Calu3 (cell line): ENCODE data around the gene XPA. TPM values are rescaled to one million over a fixed set of nuclear protein-coding genes. Genes with fewer than 3 reads are reported as not detected.

Source experiments
- BruUV-seq: library from RNA; stranded (reverse); fragments of 400-500 nt; replicated peaks from 2 replicates; lab custom pipeline; 2021; lab: Mats Ljungman, UMichigan
- CTCF ChIA-PET: fragments of 300-600 bp; sonication (Branson Sonifier 250); formaldehyde crosslinking; loops from one replicate; lab custom pipeline; 2022; ENCODE audit warnings: antibody characterized with exemption; lab: Charles Lee
- DNase-seq: peaks from one replicate; pipeline ENCODE4 v3.0.0; 2022
- H3K27ac Mint-ChIP-seq: one replicate; pipeline ENCODE4 v1.8.0; 2022; ENCODE audit warnings: mixed read lengths; ENCODE audit not compliant: unreplicated experiment
- H3K27me3 Mint-ChIP-seq: one replicate; pipeline ENCODE4 v1.8.0; 2022; ENCODE audit warnings: mixed read lengths; ENCODE audit not compliant: unreplicated experiment
- H3K36me3 Mint-ChIP-seq: one replicate; pipeline ENCODE4 v1.8.0; 2022; ENCODE audit warnings: mild to moderate bottlenecking, moderate library complexity, mixed read lengths; ENCODE audit not compliant: insufficient read depth, unreplicated experiment
- H3K4me1 Mint-ChIP-seq: one replicate; pipeline ENCODE4 v1.8.0; 2022; ENCODE audit warnings: mild to moderate bottlenecking, low read depth, mixed read lengths; ENCODE audit not compliant: unreplicated experiment
- H3K4me3 Mint-ChIP-seq: one replicate; pipeline ENCODE4 v1.8.0; 2022; ENCODE audit warnings: mild to moderate bottlenecking, low read depth, moderate library complexity, mixed read lengths; ENCODE audit not compliant: unreplicated experiment
- H3K9me3 Mint-ChIP-seq: one replicate; pipeline ENCODE4 v1.8.0; 2022; ENCODE audit warnings: low read depth, mixed read lengths; ENCODE audit not compliant: unreplicated experiment
- intact Hi-C: fragments of 100-400 bp; cut with micrococcal nuclease; formaldehyde crosslinking; loops from one replicate; pipeline ENCODE4 v1.10.0; 2022; ENCODE audit not compliant: unreplicated experiment
- total RNA-seq: library from RNA; stranded (reverse); gene quantifications from 2 replicates; pipeline ENCODE4 v1.2.3, GENCODE V29; 2022
- TF ChIP-seq, protein P1 (sequence below): fragments of 200-600 bp; IDR thresholded peaks from one replicate; pipeline ENCODE4 v1.8.0; 2022; ENCODE audit warnings: antibody characterized with exemption; ENCODE audit not compliant: unreplicated experiment

XPA gene
- total RNA-seq, 1 experiment from 2014 or later = 5.4 TPM

DNA sequence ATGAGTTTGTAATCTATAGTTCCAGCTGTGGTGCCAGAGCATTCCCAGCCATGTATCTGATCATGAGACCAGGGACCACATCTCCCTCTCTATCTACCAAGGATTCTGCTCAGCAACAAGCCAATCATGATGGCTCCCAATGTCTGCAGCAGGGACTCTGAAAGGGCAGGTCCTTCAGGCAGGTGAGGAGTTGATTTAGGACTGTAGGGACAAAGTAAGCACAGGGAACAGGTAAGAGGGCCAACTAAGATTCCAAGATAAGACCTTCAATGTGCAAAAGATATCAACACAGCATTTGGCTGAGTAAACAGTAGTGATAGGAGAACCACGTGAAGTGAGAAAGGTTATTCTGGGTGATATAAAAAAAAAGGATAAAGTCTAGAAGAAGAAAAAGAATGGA is 8.5 kb downstream of the XPA start:
- DNase-seq = no peak
- Mint-ChIP-seq H3K27ac (no peak overlapping the region), H3K9me3 (no peaks in the 10 kb centered on the region), H3K4me3 (no peak overlapping the region), H3K4me1 (peaks cover 4% of the 10 kb centered on the region), H3K36me3 (peaks cover 3% of the 10 kb centered on the region), H3K27me3 (no peaks in the 10 kb centered on the region)
- intact Hi-C loops = no loop called here
- TF ChIP-seq, protein P1, sequence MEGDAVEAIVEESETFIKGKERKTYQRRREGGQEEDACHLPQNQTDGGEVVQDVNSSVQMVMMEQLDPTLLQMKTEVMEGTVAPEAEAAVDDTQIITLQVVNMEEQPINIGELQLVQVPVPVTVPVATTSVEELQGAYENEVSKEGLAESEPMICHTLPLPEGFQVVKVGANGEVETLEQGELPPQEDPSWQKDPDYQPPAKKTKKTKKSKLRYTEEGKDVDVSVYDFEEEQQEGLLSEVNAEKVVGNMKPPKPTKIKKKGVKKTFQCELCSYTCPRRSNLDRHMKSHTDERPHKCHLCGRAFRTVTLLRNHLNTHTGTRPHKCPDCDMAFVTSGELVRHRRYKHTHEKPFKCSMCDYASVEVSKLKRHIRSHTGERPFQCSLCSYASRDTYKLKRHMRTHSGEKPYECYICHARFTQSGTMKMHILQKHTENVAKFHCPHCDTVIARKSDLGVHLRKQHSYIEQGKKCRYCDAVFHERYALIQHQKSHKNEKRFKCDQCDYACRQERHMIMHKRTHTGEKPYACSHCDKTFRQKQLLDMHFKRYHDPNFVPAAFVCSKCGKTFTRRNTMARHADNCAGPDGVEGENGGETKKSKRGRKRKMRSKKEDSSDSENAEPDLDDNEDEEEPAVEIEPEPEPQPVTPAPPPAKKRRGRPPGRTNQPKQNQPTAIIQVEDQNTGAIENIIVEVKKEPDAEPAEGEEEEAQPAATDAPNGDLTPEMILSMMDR = no peak
- CTCF ChIA-PET = no interaction called here
- no TSS peak for BruUV-seq

DNA sequence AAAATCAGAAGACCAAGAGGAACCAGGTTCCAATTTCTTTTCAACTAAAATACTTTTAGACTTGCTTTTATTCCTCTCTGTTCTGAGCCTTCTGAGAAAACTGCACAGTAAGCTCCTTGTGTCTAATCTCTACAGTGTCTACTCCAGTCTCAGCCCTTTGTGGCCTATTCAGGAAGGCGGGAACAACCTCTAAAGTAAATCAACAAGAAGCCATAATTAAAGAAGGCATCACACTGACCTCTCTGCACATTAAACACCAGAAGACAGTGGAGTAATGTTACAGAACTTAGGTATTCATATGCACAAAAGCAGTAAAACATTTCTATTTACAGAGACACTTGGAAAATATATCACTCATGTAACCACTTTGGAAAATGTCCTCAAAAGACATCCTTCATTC is 14.9 kb downstream of the XPA start:
- Mint-ChIP-seq H3K27me3 (no peaks in the 10 kb centered on the region), H3K9me3 (no peaks in the 10 kb centered on the region), H3K4me1 (no peaks in the 10 kb centered on the region), H3K4me3 (no peak overlapping the region), H3K27ac (no peak overlapping the region), H3K36me3 (no peaks in the 10 kb centered on the region)
- TF ChIP-seq, protein P1 = no peak
- BruUV-seq = no TSS peak
- no peak for DNase-seq
- CTCF ChIA-PET = no interaction called here
- intact Hi-C loops = no loop called here

DNA sequence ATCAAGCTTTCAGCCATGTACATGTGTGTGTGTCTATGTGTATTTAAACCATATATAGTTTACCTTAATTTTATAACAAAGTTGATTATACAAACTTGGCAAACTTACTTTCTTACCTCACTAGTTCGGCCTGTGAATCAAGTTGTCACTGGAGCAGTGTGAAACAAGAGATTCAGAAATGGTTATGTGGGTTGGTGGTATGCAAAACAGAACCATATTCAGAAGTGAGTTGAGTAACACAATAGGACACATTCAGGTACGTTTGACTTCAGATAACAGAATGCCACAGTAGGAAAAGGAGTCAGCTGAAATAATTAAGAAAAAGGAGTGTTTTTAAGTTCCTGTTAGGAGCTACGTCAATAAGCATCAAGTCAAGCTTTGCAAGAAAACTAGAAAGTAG is 21.5 kb downstream of the XPA start:
- H3K4me1 Mint-ChIP-seq = no peaks in the 10 kb centered on the region
- peaks cover 16% of the 10 kb centered on the region for H3K36me3 Mint-ChIP-seq
- no peaks in the 10 kb centered on the region for H3K9me3 Mint-ChIP-seq
- H3K27ac Mint-ChIP-seq = no peak overlapping the region
- H3K4me3 Mint-ChIP-seq = no peak overlapping the region
- no TSS peak for BruUV-seq
- CTCF ChIA-PET = no interaction called here
- intact Hi-C loops = no loop called here
- TF ChIP-seq, protein P1 = no peak
- DNase-seq = no peak
- no peaks in the 10 kb centered on the region for H3K27me3 Mint-ChIP-seq

DNA sequence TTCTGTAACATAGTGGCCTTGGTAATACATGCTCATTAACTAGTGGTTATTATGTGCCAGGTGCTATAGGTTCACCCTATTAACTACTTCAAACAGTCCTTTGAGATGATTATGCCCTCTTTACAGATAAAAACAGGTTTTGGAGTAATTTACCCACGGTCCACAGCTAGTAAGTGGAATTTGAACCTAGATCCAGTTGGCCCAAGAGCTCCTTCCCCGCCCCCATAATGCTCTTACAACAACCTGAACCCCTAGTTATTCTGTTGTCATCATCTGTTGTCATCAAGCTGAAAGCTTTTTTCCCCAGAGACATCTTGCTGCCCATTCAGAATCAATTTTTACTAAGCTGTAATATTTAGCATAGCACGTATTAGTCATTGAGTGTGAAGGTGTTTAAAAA is 23.2 kb downstream of the XPA start:
- no peak overlapping the region for H3K27ac Mint-ChIP-seq
- peaks cover 18% of the 10 kb centered on the region for H3K36me3 Mint-ChIP-seq
- DNase-seq = no peak
- BruUV-seq = no TSS peak
- intact Hi-C loops = no loop called here
- no peaks in the 10 kb centered on the region for H3K4me1 Mint-ChIP-seq
- H3K4me3 Mint-ChIP-seq = no peak overlapping the region
- H3K9me3 Mint-ChIP-seq = no peaks in the 10 kb centered on the region
- CTCF ChIA-PET = interaction anchor here (0.6 kb wide), 1 partner anchor 57 kb away, joined by 3 read pairs; no protein-coding TSS in a partner anchor
- TF ChIP-seq, protein P1 = no peak
- H3K27me3 Mint-ChIP-seq = no peaks in the 10 kb centered on the region
